Measurements from ENCODE around the gene CYP1A2.

DNA sequence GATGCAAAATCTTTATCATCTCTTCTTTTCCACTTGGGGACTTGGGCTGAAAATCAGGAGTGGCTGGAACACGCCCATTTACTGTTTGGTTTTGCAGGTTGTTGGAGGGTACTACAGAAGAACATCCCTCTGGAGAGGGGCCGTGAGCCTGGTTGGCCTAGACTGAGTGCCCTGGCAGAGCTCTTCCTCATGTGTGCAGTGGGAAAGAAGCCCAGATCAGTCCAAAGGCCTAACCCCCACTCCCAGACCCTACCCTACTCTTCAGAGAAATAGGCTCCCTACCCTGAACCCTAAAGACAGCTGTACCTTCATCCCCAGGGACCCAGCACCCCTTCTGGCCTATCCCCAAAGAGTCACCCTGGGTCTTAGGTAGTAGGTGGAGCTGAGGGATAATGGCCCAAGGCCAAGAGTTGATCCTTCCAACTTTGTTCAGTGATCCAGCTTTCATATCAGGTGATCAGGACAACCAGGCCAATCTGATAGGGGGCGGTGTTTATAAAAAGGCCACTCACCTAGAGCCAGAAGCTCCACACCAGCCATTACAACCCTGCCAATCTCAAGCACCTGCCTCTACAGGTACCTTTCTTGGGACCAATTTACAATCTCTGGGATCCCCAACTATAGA is at the start of gene CYP1A2:
- TF ChIP-seq, protein P1, sequence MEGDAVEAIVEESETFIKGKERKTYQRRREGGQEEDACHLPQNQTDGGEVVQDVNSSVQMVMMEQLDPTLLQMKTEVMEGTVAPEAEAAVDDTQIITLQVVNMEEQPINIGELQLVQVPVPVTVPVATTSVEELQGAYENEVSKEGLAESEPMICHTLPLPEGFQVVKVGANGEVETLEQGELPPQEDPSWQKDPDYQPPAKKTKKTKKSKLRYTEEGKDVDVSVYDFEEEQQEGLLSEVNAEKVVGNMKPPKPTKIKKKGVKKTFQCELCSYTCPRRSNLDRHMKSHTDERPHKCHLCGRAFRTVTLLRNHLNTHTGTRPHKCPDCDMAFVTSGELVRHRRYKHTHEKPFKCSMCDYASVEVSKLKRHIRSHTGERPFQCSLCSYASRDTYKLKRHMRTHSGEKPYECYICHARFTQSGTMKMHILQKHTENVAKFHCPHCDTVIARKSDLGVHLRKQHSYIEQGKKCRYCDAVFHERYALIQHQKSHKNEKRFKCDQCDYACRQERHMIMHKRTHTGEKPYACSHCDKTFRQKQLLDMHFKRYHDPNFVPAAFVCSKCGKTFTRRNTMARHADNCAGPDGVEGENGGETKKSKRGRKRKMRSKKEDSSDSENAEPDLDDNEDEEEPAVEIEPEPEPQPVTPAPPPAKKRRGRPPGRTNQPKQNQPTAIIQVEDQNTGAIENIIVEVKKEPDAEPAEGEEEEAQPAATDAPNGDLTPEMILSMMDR (IDR thresholded peaks at IDR 0.05): no peak
- TF ChIP-seq POLR2A (IDR thresholded peaks at IDR 0.05) (no peak), POLR2AphosphoS5 (IDR thresholded peaks at IDR 0.05) (no peak)
